Measurements from ENCODE around the gene ALDH6A1. TPM values are rescaled to one million over a fixed set of nuclear protein-coding genes. Genes with fewer than 3 reads are reported as not detected.

The ALDH6A1 gene
- total RNA-seq, 1 donor from 2014 or later = 36.4 TPM

DNA sequence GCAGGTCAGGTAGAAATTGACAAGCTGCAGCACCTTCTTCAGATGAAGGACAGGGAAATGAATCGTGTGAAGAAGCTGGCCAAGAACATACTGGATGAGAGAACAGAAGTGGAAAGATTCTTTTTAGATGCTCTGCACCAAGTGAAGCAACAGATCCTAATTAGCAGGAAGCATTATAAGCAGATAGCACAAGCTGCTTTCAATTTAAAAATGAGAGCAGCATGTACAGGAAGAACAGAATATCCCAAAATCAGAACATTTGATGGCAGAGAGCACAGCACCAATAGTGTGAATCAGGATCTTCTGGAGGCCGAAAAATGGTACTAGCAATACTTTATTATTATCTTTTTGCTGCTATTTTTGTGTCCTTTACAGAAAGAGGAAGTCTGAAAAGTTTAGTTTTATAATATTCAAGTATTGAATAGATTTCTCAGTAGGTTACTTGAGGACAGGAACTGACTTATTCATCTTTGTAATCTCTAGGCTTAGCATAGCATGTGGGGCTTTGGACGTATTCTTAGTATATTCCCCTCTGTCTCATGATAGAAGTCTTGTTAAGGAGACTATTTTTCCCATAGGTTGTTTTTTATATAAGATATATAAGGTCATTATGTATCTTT is 34.3 kb downstream of the ALDH6A1 start:
- DNase-seq (ENCODE audit: low spot score) = no peak

DNA sequence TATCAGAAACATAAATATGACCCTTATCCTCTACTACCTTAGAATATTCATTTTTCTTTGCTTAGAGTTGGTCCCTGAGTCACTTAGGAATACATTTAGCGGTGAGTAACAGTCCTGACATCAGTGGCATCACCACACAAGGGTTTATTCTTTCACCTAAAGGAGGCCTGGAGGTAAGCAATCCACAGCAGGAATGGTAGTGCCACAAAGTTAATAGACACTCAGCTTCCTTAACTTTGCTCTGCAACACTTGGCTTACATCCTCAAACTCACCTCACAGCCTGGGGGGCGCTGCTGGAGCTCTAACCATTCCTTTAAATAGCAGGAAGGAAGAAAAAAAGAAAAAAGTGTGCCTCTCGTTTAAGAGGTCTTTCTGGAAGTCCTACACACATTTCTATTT is 36.0 kb downstream of the ALDH6A1 start:
- no peak for DNase-seq (ENCODE audit: low spot score)

DNA sequence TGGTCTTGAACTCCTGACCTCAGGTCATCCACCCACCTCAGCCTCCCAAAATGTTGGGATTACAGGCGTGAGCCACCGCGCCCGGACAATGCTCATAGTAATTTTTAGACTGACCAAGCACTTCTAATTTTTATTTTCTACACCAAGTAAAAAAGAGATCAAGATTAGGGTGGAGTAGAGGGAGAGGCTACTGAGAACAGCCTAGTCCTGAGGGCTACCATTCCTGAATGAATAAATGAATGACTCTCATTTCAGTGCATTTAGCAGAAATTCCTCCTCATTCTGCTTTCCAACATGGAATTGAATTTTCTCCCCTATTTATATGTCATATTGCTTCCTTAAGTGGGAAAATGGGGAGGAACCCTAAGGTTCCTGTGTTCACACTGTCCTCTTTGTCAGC is 38.7 kb downstream of the ALDH6A1 start:
- DNase-seq (ENCODE audit: low spot score) = no peak

DNA sequence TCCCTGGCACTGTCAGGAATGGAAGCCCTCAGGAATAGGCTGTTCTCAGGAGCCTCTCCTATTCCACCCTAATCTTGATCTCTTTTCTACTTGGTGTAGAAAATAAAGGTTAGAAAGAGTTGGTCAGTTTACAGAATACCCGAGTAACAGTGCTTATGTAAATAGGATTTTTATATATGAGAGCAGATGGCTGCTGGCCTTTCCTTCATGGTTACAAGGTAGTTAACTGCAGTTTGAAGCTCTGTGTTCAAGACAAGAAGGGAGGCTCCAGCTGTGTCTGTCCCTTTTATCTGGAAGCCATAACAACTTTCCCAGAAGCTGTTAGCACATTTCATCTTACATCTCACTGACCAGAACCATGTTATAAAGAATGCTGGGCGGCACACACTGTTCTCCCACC is 42.0 kb downstream of the ALDH6A1 start:
- DNase-seq (ENCODE audit: low spot score) = no peak

DNA sequence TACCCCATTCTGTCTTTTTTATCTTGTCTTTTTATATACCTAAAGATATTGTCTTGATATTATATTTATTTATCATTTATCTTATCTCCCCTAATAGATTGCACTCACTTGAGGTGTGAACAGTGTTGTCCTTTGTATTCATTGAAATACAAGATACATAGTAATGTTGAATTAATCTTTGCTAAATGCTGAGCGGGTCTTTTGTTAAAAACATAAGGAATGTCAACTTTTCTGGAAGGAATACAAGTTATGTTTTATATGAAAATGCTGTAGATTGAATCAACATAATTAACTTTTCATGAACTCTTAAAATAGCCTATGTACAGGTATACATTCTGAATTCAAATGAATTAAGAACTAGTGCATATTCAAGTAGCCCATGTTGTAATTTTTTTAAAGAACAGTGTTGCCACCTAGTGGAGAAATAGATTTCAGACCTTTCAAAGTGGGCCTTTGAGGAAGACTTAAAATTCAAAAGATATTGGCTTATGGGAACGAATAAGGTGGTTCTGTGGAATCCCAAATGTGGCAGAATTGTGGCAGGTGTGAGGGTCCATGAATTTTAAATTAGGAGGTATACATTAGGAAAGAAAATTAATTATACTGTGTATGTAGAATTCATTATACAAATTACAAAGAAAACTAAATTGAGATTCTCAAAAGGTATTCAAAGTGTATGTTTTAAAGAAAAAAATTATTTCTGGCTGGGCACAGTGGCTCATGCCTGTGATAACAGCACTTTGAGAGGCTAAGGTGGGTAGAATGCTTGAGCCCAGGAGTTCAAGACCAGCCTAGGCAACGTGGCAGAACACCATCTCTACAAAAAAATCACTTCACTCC is 46.0 kb downstream of the ALDH6A1 start:
- DNase-seq (ENCODE audit: low spot score) = peak; percentile 59

DNA sequence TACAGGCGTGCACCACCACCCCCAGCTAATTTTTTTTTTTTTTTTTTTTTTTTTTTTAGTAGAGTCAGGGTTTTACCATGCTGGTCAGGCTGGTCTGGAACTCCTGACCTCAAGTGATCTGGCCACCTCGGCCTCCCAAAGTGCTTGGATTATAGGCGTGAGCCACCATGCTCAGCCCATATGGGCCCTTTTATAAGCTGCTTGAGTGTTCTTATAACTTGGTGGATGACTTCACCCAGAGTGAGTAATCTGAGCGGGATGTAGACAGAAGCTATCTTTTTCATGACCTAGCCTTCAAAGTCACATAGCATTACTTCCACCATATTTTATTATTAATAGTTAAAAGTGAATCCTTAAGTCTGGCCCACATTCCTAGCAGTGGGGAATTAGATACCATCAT is 48.7 kb downstream of the ALDH6A1 start:
- DNase-seq (ENCODE audit: low spot score) = no peak

DNA sequence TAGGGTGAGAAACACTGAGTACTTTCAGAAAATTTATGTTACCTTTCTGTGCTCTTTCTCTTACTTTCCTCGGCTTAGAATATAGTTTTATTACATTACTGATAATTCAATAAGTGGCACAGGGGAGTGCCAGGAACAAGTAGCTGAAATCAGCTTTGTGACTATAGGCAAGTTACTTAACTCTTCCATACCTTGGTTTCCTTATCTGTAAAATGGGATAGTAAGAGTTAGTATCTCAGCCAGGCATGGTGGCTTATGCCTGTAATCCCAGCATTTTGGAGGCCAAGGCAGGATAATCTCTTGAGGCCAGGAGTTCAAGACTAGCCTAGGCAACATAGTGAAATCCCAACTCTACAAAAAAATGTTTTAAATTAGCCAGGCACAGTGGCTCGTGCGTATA is 49.7 kb downstream of the ALDH6A1 start:
- DNase-seq (ENCODE audit: low spot score) = no peak

DNA sequence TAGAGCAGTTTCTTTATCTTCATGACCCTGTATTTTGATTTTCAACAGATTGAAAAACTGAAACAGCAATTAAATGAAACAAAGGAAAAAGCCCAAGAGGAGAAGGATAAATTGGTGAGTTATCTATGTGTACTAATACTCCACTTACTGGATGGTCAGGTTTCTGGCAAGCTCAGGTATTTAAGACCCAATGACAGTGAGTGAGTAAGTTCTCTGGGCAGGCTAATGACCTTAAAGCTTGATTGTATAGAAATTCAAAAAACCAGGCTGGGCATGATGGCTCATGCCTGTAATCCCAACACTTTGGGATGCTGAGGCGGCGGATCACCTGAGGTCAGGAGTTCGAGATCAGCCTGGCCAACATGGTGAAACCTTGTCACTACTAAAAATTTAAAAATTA is 55.1 kb downstream of the ALDH6A1 start:
- DNase-seq (ENCODE audit: low spot score) = no peak

DNA sequence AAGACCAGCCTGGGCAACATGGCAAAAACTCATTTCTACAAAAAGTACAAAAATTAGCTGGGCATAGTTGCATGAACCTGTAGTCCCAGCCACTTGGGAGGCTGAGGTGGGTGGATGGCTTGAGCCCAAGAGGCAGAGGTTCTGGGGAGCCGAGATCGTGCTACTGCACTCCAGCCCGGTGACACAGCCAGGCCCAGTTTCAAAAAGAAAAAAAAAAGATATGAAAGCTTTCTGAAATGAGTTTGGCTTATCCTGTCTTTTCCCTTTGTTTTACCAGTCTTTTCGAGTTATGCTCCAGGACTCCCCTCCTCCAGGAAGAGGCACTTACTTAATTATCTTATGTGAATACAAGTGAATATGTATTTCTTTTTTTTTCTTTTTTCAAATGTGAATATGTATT is 61.9 kb downstream of the ALDH6A1 start:
- no peak for DNase-seq (ENCODE audit: low spot score)

DNA sequence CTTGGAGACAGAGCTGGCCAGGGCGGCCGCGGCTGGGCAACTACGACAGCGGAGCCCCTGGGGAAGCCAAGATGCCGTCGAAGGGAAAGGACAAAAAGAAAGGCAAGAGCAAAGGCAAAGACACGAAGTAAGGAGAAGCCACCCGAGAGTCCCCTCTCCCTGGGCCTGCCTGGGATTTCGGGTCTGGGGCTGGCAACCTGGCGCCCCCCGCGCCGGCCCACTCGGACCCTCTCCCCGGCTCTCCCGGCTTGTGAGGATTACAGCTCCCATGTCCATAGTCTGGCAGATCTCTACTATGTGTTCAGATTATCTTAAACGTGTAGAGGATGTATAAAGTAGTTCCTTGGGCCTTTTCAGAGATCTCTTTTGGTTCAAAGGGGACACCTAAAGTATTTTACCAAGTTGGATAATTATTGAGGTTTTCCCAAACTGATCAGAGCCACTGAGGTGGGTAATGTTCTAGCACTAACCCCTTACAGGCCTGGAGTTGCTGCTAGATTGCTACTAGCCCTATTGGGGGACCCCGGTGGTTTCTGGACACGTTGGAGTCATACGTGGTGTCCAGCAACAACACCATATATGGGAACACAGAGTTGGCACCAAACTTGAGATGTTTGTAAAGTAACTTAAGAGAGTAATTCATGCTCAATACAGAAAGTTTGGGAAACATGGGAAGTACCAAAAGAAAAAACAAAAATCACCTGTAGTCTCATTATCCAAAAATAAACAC is 64.7 kb downstream of the ALDH6A1 start:
- DNase-seq (ENCODE audit: low spot score) = peak; percentile 59

DNA sequence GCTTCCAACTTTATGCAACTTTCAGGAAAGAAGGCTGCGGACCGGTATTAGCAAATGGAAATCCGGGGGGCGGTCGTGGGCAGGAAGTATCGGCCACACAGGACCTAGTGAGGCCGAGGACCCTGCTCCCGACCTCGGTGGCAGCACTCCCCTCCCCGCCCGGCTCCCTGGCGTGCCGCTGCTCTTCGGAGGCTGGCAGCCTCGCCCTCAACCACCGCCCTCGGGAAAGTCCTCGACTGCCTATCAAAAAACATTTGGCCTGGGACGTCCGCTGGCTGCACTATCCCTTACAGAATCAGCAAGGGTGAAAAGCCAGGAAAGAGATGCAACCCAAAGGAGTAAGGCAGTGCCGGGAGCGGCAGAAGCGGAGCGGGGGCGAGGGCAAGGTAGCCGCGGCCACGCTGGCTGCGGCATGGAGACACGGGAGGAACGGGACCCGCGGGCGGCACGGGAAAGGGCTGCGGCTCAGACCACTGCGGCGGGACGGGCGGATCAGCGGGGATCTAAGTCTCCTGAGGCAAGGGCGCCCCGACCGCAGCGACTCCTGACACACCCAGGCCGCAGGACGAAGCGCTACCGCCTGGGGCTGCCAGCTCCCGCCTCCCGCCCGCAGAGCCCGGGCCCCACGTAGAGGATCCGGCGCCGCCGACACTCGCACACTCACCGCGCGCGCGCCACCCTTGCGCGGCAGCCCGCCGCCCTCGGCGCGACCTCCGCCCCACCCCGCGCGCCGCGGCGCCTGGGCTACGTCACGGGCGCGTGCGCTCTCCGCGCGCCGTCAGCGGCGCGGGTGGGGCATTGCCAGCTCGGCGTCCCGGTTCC is 65.5 kb downstream of the ALDH6A1 start, which contains the start of the genes BBOF1 and ENTPD5:
Gene BBOF1, plus strand, starts transcription at position 764 of the 822 bp plus-strand sequence. CDS start 130 bp downstream, outside the sequence.
Gene ENTPD5, minus strand, starts transcription at position 703 of the 822 bp plus-strand sequence. CDS start 31,186 bp downstream, outside the sequence.
- peak; percentile 85 for DNase-seq (ENCODE audit: low spot score)

DNA sequence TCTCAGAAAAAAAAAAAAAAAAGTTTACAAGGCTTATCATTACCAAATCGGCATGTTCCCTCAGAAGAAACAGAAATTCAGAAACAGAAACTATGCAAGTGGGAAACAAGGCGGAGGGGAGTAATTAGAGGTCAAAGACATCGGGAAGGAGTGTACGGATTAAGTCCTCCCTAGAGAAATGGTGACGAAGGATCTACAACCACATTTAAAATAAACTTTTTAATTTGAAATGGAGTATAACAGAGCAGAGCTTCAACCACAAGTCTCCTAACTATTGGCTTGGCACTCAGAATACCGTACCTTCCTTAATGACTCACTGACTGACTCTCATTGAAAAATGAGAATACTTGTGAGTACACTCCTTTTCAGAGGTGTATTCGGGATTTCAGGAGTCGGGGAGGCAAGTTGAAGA is 66.1 kb downstream of the ALDH6A1 start:
- no peak for DNase-seq (ENCODE audit: low spot score)

DNA sequence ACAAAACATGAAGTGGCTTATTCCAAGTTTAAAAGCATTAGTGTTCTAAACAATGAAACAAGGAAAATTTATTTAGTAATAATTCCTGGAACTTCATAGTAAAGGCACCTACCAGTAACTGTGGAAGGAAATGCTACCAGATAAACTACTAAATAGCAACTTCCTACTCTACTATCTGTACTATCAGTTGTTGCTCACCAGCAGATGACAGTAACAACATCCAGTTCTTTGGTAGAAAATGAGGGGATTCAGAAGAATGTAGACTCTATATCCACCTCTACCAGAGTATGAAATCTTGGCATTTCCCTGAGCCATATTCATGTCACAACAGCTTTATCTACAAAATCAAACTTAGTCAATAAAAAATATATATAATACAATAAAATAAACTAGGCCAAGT is 68.3 kb downstream of the ALDH6A1 start:
- DNase-seq (ENCODE audit: low spot score) = no peak

DNA sequence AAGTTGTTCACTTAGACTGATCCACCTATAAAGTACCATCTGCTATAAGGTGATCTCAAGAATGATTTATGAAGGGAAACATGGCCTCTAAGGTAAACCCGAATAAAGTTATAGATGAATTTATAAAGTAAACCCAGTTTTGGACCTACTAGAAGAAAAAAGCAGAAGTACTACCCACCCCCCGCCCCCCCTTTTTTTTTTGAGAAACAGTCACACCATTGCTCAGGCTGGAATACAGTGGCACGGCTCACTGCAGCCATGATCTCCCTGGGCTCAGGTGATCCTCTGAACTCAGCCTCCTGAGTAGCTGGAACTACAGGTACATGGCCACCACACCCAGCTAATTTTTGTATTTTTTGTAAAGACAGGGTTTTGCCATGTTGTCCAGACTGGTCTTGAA is 69.1 kb downstream of the ALDH6A1 start:
- DNase-seq (ENCODE audit: low spot score) = no peak

DNA sequence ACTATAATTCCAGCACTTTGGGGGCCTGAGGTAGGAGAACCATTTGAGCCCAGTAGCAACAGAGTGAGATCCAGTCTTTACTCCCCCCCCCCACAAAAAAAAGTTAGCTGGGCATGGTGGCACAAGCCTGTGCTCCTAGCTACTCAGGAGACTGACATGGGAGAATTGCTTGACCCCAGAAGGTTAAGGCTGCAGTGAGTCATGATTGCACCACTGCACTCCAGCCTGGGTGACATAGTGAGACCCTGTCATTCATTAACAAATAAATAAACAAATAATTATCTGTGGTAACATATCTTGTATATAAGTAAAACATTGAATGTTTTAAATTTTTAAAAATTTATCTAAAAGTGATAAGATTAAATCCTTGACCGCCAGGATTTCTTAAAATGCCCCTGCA is 70.0 kb downstream of the ALDH6A1 start:
- no peak for DNase-seq (ENCODE audit: low spot score)

DNA sequence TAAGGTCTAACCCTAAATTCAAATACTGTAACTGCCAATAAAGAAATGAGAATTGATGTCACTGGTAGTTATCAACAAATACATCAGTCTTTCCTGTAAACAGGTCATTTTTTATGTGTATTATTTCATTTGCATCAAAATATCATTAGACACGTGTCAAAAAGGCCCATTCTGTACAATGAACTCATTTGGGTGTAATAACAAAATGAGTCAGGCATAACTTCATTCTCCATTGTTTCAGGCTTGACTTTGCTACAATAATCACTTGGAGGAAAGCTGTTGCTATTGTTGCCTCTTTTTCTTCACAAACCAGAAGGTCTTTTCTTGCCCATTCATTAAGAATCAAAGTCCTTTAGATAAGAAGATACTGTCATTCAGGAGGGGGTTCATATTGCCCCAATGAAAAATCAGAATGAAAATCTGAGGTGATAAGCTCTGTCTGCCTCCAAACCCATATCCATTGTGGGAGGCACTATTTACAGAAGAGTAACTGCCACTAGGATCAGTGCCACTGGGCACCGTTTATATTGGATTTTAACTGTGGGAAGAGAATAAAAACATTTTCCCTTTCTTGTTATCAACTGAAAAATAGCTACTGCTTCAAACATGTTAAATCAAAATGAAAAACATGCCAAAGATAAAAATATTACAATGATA is 75.3 kb downstream of the ALDH6A1 start:
- no peak for DNase-seq (ENCODE audit: low spot score)

Other genes with a start within 250 kb of the ALDH6A1 start
- gene PTGR2, start 232.6 kb downstream of the ALDH6A1 start, total RNA-seq (ENCODE audit: insufficient read depth, low replicate concordance) = 16.1 TPM
- gene ZNF410, start 197.6 kb downstream of the ALDH6A1 start, total RNA-seq (ENCODE audit: insufficient read depth, low replicate concordance) = 71.5 TPM
- gene FAM161B, start 134.4 kb downstream of the ALDH6A1 start, total RNA-seq (ENCODE audit: insufficient read depth, low replicate concordance) = 8.4 TPM
- gene COQ6, start 134.2 kb downstream of the ALDH6A1 start, total RNA-seq (ENCODE audit: insufficient read depth, low replicate concordance) = 17.1 TPM
- 9.6 TPM for gene ENTPD5, start 65.2 kb downstream of the ALDH6A1 start, total RNA-seq (ENCODE audit: insufficient read depth, low replicate concordance)
- gene BBOF1, start 65.1 kb downstream of the ALDH6A1 start, total RNA-seq (ENCODE audit: insufficient read depth, low replicate concordance) = 10.1 TPM
- gene LIN52, start 503 bp upstream of the ALDH6A1 start, total RNA-seq (ENCODE audit: insufficient read depth, low replicate concordance) = 17.1 TPM
- 1.9 TPM for gene VSX2, start 155.0 kb upstream of the ALDH6A1 start, total RNA-seq (ENCODE audit: insufficient read depth, low replicate concordance)
- 47.7 TPM for gene ABCD4, start 218.5 kb upstream of the ALDH6A1 start, total RNA-seq (ENCODE audit: insufficient read depth, low replicate concordance)

Measured in umbilical cord (tissue), 2 donors.